NCI-H748 (cell line): ENCODE results near the gene FRY.

ENCODE experiments used
- DNase-seq: peaks from one replicate; lab custom pipeline; 2025; ENCODE audit not compliant: unreplicated experiment; lab: John Stamatoyannopoulos, UW

The FRY gene

DNA sequence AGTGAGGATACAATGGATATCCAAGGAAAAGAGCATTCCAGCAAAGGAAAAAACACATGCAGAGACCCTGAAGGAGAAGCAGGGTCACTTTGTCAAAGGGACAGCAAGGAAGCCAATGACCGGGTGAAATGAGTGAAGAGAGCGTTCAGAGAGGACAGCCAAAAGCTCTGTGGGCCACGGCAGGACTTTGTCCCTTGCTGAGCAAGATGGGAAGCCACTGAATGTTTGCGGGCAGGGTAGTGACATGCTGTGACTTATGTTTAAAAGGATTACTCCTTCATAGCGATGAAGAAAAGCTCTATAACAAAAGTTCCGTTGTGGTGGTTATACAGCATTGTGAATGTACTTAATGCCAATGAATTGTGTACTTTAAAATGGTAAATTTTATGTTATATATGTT lies 267.1 kb downstream of the FRY start:
- no peak for DNase-seq

DNA sequence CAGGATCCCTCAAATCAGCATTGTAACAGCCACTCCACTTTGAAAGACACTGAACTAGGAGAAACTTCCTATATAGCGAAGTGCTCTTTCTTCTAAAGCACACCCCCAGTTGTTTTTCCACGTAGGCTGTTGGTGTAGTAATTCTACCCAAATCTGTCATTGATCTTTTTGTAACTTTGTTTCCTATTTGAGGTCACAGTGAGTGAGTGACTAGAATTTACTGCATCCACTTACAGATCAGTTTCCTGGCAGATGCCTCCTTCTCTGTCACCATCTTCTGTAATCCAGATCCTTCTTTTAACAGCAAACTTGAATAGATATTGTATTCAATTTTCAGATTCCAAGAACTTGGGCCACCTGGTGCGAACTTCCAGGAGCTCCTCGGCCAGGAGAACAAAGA lies 268.3 kb downstream of the FRY start:
- DNase-seq = no peak

DNA sequence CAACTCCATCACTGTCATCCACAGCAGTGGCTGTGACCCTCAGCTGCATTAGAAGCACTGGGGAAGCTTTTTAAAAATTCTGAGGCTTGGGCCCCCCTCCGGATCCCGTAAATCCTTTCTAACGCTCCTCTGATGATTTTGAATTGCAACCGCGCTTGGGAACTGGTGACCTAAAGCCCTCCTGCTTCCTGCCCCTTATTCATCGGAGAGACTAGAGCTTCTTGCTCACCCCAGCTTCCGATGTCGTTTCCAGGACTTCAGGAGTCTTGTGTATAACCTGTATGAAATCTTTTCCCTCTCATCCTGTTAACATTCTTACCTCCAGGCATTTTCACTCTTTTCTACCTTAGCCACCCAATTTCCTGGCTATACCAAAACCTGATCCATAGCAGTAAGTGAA lies 268.8 kb downstream of the FRY start:
- DNase-seq = no peak

DNA sequence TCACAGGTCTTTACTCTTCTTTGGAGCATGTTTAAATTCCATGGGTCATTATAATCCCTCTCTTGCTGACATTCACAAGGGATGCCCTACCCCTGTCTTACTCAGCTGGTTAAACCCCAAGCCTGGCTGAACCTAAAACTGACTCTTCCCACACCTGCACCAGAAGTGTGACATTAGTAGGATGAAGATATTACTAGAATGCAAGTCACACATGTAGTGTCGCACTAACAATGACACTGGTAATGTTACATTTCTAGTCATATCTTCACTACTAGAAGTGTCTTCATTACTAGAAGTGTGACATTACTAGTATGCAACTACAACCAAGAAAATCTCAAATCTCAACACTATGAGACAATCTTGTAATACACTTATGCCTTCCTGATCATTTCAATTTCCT lies 269.3 kb downstream of the FRY start:
- no peak for DNase-seq

DNA sequence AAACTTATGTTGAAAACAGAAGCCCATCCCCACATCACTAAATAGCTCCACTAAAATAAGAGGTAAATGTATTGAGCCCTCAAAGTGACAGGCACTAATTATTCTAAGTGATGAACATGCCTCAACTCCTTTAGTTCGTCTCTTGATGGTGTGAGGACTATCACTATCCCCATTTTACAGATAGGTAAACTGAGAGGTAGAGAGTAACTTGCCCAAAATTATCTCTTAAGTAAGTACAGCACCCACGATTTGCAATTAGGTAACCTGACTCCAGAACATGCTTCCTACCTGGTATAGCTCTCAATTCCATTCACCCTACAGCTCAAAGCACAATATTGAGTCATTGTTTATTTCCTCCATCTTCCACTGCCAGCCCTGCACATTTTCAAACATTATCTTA lies 270.9 kb downstream of the FRY start:
- DNase-seq = no peak

DNA sequence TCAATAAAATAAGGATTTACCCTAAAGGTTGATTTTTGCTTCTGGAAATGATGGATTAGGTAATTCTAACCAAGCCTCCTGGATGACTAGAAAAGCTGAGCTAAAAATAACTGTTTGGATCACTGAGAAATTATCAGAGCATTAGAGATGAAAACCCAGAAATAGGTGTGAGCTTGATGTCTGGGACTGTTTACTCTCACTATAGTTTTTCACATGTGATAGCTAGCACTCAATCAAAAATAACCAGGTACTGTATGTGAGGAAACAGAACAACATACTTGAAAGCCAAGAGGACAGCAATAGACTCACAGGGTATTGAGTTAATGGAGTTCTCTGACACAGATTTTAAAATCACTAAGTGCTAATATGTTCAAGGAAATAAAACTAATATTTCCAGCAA lies 274.1 kb downstream of the FRY start:
- DNase-seq = no peak

DNA sequence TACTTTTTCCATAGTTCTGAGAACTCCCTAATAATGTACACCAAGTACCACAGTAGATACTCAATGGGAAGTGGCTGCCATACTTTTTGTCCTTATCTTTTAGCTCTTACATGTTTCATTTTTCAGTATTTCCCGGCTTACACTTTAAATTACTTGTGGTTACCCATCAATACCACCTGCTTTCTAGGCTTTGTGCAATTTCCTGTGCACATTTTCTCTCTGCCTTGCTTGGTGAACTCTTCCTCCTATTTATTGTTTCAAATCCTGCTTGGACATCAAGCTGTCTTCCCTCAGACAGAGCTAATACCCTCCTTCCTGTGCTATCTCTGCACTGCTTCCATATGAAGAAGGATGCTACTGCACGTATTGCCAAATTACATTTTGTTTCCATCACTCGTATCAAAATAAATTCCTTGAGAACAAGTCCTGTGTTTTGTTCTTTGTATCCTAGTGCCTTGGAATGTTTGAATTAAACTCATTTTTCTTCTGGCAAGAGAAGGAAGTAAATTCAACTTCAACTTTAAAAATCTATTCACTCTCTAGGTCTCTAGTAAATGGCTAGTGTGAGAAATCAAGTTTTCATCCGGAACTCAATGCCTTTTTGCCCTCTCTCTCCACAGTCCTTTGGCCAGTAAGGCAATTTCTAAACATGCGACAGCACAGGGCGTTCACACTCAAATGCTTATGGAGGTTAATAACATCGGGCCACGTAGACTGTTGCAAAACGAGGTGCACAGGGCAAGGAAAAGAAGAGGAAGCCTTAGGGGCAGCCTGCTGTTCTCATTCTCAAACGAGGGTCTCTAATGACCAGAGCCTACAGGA lies 277.9 kb downstream of the FRY start:
- DNase-seq = peak; percentile 74

DNA sequence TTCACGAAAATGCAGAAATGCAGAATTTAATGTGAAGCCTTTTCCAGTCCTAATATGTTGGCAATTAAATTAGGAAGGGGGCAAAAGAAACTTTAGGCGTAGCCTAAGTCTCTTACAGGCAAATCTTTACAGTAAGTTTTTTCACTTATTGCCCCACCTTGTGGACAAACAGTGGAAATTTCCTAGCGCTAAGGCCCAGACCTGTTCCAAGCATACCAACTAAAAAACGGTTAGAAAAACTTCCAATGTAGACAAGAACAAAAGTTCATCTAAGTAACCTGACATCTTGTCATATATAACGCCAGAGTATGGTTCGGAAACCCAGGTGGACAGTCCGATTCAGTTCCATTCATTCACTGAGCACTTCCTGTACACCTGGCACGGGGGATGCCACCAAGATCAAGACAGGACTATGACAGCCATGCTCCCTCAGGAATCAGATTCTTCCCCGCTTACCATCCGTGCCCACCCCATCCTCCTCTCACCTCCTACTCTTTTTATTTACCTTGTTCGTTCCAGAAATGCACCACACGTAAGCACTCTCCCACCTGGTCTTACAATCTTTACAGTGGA lies 278.6 kb downstream of the FRY start:
- peak; percentile 75 for DNase-seq

DNA sequence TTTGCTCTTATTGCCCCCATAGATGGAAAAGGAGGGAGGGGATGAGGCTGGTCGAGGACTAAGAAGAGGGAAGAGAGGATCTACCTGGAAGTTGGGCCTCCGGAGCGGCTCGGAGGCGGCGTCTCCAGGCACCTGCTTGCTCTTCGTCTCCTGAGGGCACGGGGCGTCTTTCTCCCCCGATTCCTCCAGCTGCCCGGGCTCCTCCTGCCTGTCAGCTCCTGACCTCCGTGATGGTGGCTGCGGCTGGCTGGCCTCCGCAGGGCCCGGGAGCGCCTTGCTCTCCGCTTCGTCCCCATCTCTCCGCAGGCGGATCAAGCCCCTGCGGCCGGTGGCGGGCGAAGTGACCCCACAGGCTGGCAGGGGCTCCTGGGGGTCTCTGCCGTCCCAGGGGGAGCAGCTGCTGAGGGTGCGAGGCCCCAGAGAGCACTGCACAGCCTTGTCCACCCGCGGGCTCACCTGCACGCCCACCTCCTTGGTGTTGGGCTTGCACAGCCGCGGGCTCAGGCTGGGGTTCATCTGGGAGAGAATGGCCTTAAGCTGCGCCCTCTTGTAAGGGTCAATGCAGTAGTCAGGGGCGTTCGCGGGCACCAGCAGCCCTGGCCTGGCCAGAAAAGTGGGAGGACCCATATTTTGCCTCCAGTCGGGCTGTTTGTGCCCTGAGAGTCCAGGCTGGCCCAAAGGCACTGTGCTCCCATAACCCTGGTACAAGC lies 279.8 kb downstream of the FRY start:
- no peak for DNase-seq

DNA sequence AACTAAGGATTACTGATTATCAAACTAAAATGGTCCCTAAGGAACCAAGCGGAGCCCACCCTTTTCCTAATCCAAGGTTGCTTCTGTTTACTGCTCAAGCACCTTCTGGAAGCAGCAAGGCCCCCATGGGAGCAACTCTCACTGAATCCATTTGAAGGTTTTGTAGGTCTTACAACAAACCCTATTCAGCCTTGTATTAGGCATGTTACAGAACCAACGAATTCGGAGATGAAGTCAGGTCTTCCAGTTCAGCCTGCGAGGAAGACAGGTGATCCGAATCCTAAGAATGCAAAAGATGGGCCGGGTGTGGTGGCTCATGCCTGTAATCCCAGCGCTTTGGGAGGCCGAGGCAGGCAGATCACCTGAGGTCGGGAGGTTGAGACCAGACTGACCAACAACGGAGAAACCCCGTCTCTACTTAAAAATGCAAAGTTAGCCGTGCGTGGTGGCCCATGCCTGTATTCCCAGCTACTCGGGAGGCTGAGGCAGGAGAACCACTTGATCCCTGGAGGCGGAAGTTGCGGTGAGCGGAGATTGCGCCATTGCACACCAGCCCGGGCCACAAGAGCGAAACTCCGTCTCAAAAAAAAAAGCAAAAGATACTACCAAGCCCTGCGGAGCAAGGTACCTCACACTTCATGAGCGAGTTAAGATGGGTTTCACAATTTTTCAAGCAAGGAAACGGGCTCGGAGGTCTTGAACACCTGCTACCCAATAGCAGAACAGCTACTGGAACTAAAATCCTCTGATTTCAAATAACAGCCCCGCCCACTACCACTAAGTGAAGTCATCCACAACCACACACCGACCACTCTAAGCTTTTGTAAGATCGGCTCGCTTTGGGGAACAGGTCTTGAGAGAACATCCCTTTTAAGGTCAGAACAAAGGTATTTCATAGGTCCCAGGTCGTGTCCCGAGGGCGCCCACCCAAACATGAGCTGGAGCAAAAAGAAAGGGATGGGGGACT lies 283.0 kb downstream of the FRY start:
- DNase-seq = peak; percentile 75

DNA sequence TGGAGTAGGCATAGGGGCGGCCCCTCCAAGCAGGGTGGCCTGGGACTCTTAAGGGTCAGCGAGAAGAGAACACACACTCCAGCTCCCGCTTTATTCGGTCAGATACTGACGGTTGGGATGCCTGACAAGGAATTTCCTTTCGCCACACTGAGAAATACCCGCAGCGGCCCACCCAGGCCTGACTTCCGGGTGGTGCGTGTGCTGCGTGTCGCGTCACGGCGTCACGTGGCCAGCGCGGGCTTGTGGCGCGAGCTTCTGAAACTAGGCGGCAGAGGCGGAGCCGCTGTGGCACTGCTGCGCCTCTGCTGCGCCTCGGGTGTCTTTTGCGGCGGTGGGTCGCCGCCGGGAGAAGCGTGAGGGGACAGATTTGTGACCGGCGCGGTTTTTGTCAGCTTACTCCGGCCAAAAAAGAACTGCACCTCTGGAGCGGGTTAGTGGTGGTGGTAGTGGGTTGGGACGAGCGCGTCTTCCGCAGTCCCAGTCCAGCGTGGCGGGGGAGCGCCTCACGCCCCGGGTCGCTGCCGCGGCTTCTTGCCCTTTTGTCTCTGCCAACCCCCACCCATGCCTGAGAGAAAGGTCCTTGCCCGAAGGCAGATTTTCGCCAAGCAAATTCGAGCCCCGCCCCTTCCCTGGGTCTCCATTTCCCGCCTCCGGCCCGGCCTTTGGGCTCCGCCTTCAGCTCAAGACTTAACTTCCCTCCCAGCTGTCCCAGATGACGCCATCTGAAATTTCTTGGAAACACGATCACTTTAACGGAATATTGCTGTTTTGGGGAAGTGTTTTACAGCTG lies 283.9 kb downstream of the FRY start, which contains the start of the genes BRCA2 and ZAR1L:
TSS of gene BRCA2 (plus strand) at position 271 of the 790 bp plus-strand sequence. CDS start 953 bp downstream, outside the sequence.
TSS of gene ZAR1L (minus strand) at position 126 of the 790 bp plus-strand sequence. CDS start 3,438 bp downstream, outside the sequence.
- DNase-seq = peak; percentile 99

DNA sequence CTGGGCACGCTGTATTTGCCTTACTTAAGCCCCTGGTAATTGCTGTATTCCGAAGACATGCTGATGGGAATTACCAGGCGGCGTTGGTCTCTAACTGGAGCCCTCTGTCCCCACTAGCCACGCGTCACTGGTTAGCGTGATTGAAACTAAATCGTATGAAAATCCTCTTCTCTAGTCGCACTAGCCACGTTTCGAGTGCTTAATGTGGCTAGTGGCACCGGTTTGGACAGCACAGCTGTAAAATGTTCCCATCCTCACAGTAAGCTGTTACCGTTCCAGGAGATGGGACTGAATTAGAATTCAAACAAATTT lies 284.4 kb downstream of the FRY start:
- DNase-seq = peak; percentile 94

DNA sequence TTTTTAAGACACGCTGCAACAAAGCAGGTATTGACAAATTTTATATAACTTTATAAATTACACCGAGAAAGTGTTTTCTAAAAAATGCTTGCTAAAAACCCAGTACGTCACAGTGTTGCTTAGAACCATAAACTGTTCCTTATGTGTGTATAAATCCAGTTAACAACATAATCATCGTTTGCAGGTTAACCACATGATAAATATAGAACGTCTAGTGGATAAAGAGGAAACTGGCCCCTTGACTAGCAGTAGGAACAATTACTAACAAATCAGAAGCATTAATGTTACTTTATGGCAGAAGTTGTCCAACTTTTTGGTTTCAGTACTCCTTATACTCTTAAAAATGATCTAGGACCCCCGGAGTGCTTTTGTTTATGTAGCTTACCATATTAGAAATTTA lies 284.9 kb downstream of the FRY start:
- peak; percentile 42 for DNase-seq

DNA sequence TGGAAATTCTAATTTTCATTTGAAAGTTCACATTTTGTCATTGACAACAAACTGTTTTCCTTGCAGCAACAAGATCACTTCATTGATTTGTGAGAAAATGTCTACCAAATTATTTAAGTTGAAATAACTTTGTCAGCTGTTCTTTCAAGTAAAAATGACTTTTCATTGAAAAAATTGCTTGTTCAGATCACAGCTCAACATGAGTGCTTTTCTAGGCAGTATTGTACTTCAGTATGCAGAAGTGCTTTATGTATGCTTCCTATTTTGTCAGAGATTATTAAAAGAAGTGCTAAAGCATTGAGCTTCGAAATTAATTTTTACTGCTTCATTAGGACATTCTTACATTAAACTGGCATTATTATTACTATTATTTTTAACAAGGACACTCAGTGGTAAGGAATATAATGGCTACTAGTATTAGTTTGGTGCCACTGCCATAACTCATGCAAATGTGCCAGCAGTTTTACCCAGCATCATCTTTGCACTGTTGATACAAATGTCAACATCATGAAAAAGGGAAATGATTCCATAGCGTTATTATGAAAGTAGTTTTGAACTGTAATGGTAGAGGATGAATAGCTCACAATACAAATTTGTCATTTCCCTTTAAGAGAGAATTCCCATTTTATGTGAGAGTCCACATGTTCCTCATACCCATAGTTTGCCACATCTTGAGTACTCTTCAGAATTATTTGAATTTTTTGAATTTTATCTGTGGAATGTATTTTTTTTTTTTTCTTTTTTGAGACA lies 286.3 kb downstream of the FRY start:
- DNase-seq = no peak

DNA sequence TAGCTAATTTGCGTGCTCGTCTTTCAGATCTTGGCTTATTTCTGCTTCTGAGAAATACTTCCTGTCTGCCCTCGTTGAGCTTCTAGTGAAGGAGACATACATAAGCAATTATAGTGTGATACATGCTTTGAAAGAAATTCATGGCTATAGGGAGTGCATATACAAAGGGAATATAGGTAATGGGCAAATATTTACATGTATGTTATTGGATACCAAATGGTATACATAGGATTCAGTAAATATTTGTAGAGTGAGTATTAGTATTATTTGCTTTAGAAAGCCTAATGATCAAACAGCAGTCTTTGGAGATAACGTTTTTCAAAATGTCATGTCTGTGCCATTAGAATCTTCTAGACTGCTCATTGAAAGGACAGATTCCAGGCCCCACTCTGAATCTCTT lies 289.0 kb downstream of the FRY start:
- peak; percentile 90 for DNase-seq

DNA sequence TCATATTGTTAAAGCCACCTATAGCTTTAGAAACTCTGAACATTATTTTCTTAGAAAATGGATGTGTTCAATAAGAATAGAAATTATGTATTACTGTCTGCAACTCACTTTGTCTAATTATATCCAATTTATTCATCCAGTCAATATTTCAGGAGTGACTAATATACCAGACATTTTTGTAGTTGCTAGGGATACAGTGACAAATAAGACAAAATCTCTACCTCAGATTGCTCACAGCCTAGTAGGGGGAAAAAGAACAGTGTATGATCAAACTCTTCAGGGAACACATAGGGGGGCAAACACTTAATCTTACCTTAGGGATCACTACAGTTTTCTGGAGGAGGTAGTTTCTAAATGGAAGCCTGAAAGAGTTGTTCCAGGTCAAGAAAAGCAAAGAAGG lies 292.3 kb downstream of the FRY start:
- DNase-seq = no peak

DNA sequence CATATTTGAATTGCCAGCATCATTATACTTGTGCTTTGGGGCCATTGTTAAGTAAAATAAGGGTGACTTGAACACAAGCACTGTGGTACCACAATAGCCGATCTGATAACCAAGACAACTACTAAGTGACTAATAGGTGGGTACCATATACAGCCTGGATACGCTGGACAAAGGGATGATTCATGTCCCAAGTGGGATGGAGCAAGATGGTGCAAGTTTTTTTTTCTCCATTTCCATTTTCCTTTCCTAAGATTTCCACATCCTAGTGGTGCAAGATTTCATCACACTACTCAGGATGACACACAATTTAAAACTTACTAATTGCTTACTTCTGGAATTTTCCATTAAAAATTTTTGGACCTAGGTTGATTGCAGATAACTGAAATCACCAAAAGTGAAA lies 298.9 kb downstream of the FRY start:
- no peak for DNase-seq

DNA sequence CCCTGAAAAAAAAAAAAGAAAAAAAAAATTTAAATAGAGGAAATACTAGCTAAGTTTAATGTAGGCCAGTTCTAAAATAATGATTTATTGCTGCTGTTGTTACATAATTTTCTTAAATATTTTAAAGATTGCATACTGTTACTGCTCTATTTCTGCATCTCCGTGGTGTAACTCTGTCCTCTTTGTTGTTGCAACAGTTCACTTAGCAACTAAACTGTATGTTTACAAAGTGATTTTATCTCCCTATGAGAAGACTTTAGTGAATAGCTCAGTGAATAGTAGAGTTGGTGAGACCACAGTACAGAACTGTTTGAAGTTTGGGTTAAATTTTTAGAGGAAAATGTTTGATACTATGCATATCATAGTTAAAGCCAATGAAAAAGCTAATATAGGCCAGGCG lies 303.1 kb downstream of the FRY start:
- DNase-seq = no peak

DNA sequence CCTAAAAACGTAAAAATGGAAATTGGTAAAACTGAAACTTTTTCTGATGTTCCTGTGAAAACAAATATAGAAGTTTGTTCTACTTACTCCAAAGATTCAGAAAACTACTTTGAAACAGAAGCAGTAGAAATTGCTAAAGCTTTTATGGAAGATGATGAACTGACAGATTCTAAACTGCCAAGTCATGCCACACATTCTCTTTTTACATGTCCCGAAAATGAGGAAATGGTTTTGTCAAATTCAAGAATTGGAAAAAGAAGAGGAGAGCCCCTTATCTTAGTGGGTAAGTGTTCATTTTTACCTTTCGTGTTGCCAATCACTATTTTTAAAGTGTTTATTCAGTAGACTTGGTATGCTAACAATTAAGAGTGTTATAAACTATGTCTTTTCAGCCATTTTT lies 309.3 kb downstream of the FRY start:
- DNase-seq = no peak

DNA sequence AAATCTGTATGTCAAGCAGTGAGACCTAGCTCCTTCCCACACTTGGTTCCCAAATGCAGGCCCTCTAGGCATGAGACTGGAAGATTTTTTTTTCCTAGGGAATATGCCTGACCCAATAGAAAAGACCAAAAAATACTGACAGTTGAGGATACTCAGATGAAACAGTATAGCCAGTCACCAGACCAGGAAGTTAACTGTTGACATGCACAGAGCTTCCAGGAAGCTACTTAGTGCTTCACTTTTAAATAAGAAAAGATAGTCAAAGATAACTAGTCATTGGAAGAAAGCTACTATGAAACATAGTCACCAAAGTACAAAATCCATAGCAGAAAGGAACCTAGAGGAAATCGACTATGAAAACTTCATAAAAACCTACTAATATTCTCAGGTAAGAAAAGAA lies 316.1 kb downstream of the FRY start:
- DNase-seq = no peak
